Putamen (tissue), 1 donor: ENCODE measurements around the gene DNAH11.

Experiments
- DNase-seq: peaks from one replicate; pipeline ENCODE4 v3.0.0-alpha.2; 2016; ENCODE audit warnings: low spot score

DNAH11 gene

DNA sequence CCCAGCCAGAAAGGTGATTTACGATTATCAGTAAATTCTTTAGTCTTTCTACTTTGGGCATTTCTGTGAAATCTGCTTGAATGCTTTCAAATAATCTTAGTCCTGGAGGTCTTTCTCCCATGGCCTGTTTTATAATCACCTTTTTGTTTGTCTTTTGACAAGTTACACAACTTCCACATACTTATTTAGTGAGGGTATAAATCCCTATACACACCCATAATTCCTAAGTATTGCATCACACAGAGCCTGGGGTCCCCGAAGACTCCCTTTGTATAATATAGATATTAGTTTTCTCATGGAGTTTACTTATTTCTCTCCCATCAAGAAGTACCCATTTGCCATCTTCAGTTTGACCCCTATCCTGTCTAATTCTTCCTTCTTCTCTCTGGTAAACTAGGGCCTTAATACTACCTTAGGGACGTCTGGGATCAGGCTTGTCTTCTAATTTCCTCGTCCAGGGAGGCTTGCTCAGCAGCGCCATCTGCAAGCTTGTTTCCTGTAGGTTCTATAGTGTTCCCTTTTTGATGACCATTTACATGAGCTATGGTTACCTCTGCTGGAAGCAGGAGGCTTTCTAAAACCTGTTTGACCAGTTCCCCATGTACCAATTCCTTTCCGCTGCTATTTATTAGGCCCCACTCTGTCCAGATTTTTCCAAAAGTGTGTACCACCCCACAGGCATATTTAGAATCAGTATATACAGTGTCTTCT is 8.1 kb downstream of the DNAH11 start:
- DNase-seq: no peak

DNA sequence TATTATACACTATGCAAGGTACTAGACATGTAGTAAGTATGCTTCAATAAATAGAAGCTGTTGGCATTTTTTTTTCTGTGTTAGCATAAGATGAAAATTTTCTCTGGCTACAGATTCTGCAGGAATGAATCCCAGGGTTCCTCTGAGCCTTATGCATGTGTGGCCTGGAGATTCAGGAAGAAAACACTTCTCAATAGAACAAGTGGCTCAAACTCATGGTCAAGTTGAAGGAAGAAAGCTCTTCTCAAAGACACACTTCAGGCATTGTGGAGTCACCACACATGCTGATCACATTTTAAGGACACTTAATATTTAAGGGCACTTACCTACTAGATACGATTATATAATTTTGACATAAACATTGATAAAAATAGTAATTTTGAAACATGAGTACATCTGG is 19.5 kb downstream of the DNAH11 start:
- no peak for DNase-seq

DNA sequence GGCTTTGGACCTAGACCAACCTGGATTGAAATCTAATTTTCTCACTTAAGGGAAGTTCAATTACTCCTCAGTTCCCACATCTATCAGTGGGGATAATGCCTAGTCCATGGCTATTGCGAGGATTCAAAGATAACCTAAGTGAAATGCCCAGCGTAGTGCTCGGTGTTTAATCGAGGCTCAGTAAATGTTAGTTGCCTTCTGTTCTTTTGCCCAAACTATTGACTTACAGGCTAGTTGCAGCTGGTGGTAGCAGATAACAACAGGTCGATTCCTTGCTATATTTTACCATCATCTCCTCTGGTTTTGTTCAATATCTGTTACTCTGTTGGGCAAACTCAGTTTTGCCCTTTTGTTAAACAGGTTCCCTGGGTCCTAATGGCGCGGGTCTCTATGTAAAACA is 22.8 kb downstream of the DNAH11 start:
- no peak for DNase-seq

DNA sequence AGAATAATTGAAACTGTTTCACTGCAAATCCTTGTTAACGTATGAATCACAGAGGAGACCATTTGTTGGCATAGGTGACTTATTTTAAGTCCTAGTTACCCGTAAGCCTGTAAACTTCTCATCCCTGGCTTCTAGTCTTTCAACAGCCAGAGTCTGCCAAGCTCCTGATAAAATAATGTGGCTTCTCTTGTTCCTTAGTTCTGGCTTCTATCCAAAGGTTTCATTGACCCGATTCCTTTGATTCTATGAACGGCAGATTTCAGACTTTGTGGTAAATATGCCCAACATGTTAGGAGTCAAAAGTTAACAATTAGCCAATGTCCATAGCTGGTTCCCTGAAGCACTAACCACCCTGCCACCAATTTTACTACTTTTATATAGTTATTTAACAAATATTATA is 23.3 kb downstream of the DNAH11 start:
- no peak for DNase-seq

DNA sequence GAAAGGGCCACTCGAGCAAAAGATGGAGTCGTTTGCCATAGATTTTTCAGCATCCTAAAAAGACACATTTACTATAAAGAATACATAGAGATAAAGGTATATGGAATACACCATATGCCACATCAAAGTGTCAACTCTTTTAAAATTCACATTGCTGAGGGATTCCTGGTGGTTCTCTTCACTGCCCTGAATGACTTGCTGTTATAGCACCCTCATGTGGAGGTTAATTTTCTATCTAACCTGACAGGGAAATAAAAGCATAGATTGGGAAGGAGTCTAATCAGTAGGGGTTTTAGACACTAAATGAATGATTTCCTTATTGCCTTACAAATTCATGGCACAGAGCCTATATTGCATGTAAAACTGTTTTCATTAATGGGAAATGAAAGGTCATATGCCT is 25.9 kb downstream of the DNAH11 start:
- DNase-seq: no peak

DNA sequence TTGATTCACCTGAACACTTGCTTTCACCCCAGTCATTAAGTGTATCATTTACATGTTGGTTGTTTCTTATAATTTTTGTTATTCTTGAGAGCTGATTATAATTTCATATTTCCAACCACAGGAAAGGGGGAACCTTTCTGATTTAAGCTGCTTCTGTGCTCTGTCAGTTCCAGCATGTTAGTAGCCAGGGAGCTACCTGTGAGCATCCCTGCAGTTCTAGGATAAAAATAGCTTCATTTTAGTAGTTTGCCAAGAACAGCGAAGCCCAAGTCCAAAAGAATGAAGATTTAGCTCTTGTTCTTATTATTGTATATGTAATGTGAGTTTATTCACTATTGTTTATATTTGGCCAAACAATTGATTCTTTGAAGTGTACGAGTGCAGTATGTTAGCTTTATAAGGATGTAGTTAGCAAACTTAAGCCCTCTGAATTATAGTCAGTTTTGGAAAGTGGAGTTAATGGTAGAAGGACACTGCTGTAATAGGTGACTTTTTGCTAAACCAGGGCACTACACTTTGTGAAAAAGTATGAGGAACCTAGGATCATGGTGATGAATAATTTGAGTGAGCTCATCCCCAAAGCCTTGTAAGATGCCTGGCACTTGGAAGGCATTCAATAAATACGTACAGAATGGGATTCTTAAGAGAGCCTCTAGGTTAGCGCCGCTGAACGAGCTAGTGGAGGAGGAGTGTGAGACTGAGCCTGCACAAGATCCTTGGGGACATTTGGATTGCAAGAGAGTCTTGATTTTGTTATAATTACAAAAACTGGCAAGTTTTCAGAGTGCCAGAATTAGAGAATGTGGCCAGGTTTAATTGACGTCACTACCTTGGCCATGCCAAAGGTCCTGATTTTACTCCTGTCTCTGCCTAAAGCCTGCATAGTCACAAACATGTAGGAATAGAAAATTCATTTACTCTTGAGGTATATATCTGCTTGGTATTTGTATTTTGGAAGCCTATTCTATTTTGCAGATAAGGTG is 29.8 kb downstream of the DNAH11 start:
- no peak for DNase-seq

DNA sequence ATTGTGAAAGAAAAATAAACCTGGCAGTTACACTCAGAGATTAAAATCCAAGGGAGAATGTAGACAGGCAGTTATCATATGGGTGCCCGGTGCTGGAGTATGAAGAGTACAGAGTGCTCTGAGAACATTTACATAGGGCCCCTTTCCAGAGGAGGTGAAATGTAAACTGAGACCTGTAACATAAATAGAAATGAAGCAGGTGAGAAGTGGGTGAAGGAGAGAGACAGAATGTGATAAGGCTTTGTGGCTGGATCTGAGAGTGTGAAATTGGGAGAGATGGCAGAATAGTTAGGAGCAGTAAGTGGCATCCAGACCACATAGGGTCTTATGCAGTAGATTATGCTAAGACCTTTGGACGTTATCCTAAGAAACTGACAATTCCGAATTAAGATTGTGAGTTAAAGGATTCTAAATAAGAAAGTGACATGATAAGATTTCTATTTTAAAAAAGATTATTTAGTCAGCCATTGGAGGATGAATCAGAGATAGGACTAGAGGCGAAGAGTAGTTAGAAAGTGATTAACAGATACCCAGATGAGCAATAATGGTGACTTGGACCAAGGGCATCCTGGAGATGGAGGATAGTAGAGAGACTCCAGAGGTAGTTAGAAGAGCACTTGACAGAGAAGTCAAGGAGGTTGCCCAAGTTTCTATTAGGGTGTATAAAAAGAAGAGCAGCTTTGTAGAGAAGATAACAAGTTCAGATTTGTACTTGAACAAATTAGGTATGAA is 36.7 kb downstream of the DNAH11 start:
- no peak for DNase-seq

DNA sequence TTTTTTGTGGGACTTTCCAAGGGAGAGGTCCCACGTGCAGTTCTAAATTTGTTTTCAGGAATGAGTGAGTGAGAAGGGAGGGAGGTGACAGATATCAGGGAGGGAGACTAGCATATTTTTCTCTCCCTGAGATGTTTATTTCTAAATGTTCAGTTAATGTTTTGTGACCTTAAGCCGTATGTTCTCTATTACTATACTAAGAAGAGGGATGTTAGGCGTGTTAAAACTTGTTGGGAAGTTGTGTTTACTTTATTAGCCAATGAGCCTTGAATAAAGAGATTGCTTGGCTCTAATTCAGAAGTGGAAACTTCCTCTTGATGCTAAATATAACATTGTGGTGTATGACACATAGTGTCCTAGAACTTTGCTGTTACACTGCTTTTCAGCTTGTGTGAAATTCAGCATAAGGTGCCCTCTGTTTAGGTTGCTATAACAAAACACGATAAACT is 37.3 kb downstream of the DNAH11 start:
- DNase-seq: no peak

DNA sequence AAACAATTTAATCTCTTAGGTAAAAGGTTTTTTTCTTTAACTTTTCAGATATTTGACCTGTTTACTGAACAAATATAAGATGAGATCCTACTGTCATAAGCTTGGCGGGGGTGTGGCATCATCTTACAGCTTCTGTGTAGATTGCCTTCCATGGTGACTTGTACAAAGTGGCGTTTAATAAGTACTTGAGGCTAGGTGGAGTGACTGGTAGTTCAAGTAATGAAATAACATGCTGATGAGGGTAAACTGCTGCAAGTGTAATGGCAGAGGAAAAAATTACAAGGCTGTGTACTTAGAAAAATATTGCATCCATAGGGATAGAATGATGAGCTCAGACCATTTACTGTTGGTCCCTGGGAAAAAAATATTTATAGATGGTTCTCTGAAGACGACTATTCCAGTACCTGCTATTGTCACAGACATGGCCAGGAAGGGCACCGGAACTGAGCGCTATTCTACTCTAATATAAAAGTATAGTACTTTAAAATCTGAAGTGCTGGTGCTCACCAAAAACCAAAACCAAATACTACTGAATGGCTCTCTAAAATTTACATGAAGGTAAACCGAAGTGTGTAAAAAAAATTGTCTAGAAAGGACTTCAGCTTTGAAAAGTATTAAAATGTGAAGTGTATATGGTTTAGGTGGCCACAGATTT is 42.4 kb downstream of the DNAH11 start:
- no peak for DNase-seq

DNA sequence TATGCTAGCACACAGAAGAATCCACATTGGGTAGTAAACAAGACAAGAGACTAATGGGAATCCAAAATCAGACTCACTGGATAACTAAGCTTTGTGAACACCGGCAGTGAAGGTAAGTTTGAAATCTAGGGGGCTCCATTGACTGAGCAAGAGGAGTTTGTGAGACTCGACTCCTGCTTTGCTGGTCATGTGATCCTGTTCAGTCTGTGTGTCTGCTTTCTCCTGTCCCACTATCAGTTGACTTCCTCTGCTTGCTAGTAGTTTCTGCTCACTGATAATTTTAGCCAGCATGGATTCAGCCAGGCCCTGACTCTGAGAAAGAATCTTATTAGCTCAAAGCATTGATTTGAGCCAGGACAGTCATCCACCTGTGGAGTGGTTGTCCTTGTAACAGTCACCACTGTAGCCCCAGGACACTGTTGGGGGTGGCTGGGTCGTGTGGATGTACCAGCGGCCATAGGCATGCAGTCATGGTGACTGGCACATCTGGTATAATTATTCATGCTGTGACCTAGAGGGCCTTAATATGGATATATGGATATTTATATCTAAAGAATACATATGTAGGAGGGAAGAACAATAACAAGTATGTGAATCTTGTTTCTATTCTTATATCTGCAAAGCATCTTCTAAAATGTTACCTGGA is 44.4 kb downstream of the DNAH11 start:
- no peak for DNase-seq

DNA sequence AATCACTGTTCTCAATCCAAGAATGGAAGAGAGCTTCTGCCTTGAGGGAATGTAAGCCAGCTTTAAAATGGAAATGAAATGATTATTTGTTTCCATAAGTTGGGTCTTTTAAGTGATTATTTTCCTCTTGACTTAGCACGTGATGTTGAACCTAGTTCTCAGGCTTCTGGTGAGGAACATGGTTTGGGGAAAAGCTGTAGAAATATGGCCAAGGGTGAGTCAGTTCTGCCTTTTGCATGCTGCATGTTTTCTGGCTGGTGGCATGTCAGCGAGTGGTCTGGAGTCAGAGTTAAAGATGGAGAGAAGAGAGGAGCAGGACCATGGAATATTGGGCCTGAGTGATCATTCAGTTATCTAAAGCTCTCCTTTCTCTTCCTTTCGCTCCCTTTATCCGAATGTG is 54.0 kb downstream of the DNAH11 start:
- DNase-seq: no peak

DNA sequence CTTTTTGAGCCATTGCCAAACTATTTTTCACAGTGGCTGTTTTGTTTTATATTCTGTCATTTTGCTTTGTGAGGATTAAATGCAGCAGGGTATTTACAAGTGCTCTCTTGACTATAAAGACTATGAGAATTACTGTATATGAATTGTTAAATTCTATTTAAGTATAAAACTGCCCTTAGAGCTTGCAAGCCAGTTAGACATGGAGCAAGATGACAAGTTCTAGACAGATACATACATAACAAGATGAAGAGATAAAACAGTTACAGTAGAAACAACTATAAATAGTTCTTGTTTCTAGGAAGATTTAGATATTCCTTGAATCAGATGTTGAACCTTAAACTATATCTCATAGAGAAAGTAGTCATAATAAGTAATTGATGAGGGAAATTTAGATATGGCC is 60.6 kb downstream of the DNAH11 start:
- DNase-seq: no peak

DNA sequence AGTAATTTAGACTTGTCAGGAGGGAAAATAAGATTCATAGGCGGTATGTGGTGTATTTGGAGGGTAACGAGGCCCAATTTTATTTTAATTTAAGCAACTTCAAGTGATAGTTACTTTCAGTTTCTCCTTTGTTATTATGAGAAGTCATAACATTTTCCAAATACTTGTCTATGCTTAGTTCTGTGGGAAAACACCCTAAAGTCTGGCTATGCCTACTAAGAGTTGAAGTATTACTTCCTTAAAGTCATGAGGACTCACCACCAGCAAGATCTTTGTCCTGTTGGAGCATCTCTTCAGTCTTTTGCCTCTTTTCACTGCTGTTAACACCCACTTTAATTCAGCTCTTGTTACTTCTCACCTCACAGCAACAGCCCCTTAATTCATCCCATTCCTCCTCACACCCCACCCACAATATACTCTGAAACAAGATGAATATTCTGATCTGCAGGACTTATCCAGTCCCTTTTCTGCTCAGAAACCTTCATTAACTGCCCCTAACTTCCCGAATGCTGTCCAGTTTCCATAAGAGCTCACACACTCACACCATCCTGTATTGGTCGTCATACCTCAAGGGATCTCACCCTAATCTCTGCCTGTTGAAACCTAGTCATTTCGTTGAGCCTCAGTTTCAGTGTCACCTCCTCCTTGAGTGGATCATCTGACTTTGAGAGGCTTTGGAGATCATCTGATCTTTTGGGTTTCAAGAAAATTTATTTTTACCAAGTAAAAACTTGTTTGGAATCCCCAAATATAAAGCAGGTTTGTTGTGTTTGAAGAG is 61.3 kb downstream of the DNAH11 start:
- DNase-seq: no peak

DNA sequence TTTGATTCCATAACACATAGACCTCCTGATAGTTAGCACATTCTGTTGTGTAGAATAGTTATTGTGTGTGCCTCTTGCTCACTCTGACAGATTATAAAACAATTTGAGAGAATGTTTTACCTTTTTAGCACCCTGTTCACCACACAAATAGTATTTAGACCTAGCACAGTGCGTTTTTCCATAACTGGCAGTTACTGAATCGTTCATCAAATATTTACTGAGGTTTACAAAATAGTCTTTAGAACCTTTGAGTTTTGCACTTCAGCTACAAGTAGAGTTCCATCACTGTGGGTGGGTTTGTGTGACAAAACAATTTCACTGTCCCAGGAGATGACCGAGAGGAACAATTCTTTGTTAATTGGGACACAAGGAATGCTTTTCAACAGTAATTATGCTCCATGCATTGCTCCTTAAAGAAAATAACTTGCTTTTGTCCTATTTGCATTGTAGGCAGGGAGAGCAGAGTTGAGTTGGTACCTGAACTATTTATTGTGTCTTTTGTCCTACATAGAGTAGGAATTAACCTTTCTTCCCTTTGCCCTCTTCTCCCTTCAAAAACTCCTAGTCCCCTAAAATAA is 62.3 kb downstream of the DNAH11 start:
- no peak for DNase-seq

DNA sequence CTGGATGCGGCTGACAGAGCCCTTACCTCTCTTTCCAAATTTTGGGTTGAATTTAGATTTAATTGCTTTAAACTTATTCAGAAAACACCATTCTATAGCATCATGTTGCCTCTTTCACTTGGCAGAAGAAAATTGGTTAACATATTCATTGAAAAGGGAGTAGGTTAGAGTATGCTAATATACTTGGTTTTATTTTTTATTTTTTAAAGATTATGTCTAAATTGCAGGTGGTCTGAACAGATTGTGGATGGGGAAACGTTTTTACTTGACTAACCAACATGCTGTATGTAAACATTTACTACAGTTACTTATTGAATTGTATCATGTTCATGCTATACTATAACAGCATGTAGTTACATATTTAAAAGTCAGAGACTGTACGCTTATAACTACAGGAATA is 65.6 kb downstream of the DNAH11 start:
- no peak for DNase-seq

DNA sequence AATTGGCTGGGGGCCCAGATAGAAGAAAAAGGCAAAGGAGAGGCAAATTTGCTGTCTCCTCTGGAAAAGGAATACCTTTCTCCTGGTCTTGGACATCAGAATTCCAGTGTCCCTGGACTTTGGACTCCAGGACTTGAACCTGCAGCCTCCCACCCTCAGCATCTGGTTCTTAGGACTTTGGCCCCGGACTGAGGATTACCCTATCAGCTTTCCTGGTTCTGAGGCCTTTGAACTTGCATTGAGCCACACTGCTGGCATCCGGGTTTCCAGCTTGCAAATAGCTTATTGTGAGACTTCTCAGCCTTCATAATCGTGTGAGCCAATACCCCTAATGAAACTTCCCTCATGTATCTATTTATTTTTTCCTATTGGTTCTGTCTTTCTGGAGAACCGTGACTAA is 68.3 kb downstream of the DNAH11 start:
- DNase-seq: no peak

DNA sequence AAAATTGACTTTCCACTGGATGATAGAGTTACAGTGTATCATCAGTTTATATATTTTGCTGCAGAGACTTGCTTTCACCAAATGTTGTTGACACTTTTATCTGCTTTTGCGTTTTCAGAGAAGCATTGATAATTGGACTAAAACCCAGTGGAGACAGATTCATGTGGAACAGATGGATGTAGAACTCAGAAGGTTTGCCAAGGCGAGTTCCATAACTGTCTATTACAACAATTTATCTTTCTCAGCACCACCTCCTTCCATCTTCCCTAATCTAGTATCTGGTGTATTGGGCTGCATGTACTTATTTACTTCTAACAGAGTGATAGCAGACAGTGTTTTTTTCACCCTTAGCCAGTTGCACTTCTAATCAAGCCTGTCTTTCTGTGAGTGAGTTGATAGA is 73.3 kb downstream of the DNAH11 start:
- DNase-seq: no peak

DNA sequence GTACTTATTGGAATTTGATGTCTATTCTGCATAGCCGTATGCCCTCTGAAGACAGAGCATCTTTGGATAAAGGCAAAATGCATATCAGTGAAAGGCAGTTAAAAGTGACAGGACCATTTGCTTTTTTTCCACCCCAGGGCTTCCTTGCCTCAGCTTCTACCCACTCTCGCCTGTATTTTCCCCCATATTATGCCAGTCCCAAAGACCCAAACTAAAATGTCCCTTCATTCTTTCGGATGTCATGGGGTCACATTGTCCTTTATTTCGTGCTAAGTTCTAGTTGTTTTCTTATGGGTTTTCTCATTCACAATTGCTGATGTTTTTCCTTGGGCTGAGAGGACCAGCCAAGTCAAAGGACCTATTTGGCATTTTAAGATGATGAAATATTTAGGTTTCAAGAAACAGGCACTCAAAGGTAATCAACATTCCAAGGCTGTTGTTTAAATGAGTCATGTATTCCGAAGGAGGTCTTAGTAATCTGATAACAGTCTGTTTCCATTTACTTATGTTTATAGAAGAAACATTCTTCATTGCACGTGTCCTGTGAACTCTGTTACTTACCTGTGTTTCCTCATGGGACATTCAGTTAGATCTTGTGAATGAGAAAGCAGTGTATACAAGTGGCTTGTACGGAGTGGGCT is 74.1 kb downstream of the DNAH11 start:
- no peak for DNase-seq

DNA sequence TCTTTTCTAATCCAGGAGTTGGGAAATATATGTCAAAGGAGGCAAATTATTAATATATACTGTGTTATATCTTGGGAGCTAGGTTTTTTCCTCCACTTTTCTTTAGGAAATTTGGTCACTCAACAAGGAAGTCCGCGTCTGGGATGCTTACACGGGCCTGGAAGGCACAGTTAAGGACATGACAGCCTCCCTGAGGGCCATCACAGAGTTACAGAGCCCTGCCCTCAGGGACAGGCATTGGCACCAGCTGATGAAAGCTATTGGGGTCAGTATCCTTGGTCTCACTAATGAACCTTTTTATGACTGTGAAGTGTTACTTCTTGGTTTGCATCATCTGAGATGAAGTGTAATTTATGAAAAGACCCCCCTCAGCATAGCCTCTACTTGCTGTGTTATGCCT is 74.7 kb downstream of the DNAH11 start:
- no peak for DNase-seq

DNA sequence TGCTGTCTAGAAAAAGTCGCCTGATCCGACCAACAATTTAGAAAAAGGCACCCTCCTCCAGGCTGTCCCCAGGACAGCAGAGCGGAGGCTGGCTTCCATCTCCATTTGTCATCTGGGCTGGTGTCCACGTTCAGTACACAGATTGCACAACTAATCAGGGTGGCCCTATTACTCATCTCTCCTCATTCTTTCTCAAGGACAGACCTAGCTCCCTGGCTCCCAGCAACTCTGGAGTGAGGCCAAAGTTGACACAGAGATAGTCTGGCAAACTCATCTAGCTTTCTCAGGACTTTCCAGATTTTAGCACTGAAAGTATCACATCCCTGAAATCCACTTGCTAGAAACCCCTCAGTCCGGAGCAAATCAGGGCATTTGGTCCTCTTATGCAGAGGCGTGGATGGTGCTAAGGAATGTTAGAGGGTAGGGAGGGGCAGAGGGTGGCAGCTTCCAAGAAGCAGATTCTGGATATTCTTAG is 75.1 kb downstream of the DNAH11 start:
- no peak for DNase-seq
